ENCODE data around the gene SLC40A1. TPM values are rescaled to one million over a fixed set of nuclear protein-coding genes. Genes with fewer than 3 reads are reported as not detected.

SLC40A1 gene
- total and polyA plus RNA-seq, 2 donors (not counting 3 experiments of a cell fraction or from before 2014, with no cell fraction given), result 8.5 to 15.1 TPM

DNA sequence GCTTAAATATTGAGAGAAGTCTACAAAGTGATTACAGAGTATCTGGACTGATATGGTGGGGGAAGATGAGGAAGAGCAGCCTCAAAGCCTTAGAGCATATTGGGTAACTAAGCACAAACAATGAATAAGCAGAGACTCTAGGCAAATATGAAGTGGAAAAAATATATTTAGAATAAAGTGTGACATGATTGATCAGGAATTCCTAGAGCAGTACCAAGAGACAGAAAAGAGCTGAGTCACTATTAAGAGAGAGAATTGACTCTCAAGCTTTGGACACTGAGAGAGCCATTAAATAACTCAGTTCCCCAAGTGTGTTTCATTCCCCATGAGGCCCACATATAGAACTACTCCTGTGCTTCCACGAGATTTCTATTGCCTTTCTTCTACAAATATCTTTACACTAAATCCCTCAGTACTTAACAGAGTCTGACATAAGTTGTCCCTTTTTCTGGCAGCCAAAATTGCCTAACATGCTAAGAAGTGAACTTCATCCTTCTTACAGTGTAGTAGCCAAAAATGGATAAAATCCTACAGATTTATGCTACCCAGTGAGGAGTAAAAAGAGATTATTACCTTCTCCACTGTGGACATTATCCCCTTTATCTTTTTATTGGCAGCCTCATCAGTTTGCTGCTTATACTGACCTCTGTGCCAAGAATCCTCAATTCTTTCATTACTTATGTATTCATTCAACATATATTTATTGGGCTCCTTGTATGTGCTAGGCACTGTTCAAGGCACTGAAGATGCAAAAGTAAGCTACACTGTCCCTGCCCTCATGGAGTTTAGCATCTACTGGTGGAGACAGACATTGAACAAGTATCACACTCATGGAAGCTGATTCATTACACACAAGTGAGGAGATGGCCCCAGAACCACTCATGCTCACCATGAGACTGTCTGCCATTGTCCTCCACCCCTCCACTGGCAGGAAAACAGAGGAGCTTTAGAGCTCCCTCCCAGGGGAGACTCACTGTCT lies 45.4 kb downstream of the SLC40A1 start:
- H2AFZ ChIP-seq (ENCODE audit: low read depth, low read length), result no peak overlapping the region
- no peak overlapping the region for H3K9ac ChIP-seq (replicated peaks; ENCODE audit: extremely low read depth, insufficient read depth, low read length)
- H4K20me1 ChIP-seq (replicated peaks; ENCODE audit: control insufficient read depth, extremely low read depth, insufficient read depth, low read length), result no peaks in the 10 kb centered on the region
- no peaks in the 10 kb centered on the region for H3K36me3 ChIP-seq (ENCODE audit: control insufficient read depth in 2 of 2, extremely low read depth in 1 of 2, insufficient read depth in 2 of 2, low read length in 2 of 2)
- DNase-seq (ENCODE audit: low read depth, low spot score) (no peak), FAIRE-seq (no peak)
- intact Hi-C loops (cut with micrococcal nuclease) (no loop called here), dilution Hi-C loops (cut with MboI; ENCODE audit: extremely low pct_ligation_motif_present, low sequenced_read_pairs) (no loop called here)
- no peaks in the 10 kb centered on the region for H3K4me1 ChIP-seq (ENCODE audit: control insufficient read depth, extremely low read depth, insufficient read depth, low read length)
- ChIA-PET POLR2A (no interaction called here), CTCF (interaction anchor here (0.6 kb wide), 1 partner anchor 13 kb away, joined by 3 read pairs; no protein-coding TSS in a partner anchor)
- H3K27me3 ChIP-seq (ENCODE audit: control insufficient read depth in 2 of 2, insufficient read depth in 2 of 2, low read length in 2 of 2), result no peaks in the 10 kb centered on the region
- no TSS peak for BruUV-seq (replicated peaks)
- no peaks in the 10 kb centered on the region for H3K9me3 ChIP-seq (replicated peaks; ENCODE audit: control insufficient read depth, insufficient read depth, low read length)
- no peaks in the 10 kb centered on the region for H3K9me1 ChIP-seq (replicated peaks; ENCODE audit: control insufficient read depth, extremely low read depth, insufficient read depth, low read length)
- no peaks in the 10 kb centered on the region for H3K79me2 ChIP-seq (ENCODE audit: control insufficient read depth, insufficient read depth, low read length)
- H3K27ac ChIP-seq (ENCODE audit: insufficient read depth, low read depth, low read length), result no peak overlapping the region
- H3K4me3 ChIP-seq (replicated peaks in 1 of 3; ENCODE audit: insufficient read depth in 1 of 3, low read depth in 1 of 3, low read length in 3 of 3), result no peak overlapping the region
- TF ChIP-seq POLR2AphosphoS5 (IDR thresholded peaks at IDR 0.05; ENCODE audit: insufficient read depth, low read depth, low read length) (no peak), CTCF (IDR thresholded peaks at IDR 0.05; ENCODE audit: extremely low read depth in 1 of 2, insufficient read depth in 1 of 2, low read depth in 1 of 2, low read length in 2 of 2) (no peak), JUN (IDR thresholded peaks at IDR 0.05; ENCODE audit: borderline replicate concordance, insufficient read depth, insufficient read length, low read depth) (no peak), FOS (IDR thresholded peaks at IDR 0.05; ENCODE audit: borderline replicate concordance, insufficient read depth, low read length) (no peak), POLR2A (IDR thresholded peaks at IDR 0.05; ENCODE audit: low read depth, low read length) (no peak), EZH2 (IDR thresholded peaks at IDR 0.05; ENCODE audit: borderline replicate concordance, low read depth, low read length, severe bottlenecking) (no peak), GATA2 (IDR thresholded peaks at IDR 0.05; ENCODE audit: insufficient read depth, insufficient read length, low read depth, low read length) (no peak), MYC (IDR thresholded peaks at IDR 0.05; ENCODE audit: low read depth, low read length) (no peak)
- TF ChIP-seq, protein P1, sequence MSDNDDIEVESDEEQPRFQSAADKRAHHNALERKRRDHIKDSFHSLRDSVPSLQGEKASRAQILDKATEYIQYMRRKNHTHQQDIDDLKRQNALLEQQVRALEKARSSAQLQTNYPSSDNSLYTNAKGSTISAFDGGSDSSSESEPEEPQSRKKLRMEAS (IDR thresholded peaks at IDR 0.05; ENCODE audit: insufficient read depth, insufficient read length), result no peak
- no peak overlapping the region for H3K4me2 ChIP-seq (ENCODE audit: insufficient read depth, low read length)
